GM10847 (cell line): ENCODE results near the gene OR51G2.
"Not testable (repeated sequence)": the region's sequence is repeated elsewhere in the genome, so short reads cannot be mapped to it uniquely, and the experiment has no call there.

Experiments used
- POLR2A ChIP-seq: IDR thresholded peaks from 2 replicates; pipeline ENCODE4 v1.6.1; 2011; ENCODE audit not compliant: insufficient read length; ENCODE audit errors: extremely low read depth

Gene OR51G2

DNA sequence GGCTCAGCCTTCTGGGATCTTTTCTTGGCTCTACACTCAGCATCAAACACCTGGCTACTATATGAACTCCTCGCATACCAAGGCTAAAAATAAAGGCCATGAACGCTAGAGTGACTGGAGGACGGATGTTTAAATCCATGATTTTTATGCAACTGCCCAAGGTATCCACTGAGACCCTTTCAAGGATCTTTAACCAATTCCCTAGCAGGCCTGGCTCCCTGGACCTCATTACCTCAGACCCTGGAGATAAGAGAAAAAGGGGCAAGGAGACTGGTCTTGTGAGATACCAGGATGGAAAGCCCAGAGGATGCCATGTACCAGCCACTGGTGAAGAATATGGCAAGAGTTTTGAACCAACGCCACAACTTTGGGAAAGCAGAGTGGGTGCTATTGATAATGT lies at the start of gene OR51G2:
Gene OR51G2 (minus strand): TSS at position 101 of the 400 bp plus-strand sequence. CDS start 3,687 bp downstream, outside the sequence.
- TF ChIP-seq POLR2A, result no peak

DNA sequence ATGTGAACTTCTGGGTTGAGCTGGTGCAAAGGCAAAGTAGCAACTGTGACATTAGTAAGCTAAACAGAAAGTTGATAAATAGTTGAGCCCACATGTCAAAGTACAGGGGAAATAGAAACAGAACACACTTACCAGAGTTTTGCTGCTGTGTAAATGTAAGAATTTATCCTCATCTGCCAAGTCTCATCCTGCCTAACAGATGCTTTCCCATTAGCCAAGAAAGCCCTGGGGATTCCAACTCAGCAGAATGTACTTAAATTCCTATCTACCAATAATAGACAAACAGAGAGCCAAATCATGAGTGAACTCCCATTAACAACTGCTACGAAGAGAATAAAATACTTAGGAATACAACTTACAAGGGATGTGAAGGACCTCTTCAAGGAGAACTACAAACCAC lies 43.7 kb upstream of the OR51G2 start:
- TF ChIP-seq POLR2A, result no peak

DNA sequence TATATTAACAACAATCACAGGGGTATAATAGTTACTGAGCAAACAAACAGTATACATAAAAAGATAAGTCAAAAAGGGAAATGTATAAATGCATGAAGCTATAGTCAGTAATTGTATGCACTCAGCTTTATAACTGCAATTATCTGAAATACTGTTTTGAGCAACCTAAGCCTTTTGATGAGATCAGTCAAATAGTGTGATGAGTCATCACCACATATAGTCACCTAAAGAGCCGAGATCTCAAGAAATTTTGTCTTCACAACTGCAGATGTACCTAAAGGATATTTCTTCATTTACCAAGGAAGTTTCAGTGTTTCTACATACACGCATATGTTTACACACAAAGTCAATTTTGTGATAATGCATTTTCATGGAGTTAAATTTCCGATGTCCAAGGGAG lies 41.7 kb upstream of the OR51G2 start:
- TF ChIP-seq POLR2A, result no peak

GRCh38 chr11:4957396-4957795 lies 38.2 kb upstream of the OR51G2 start:
- no peak for TF ChIP-seq POLR2A

GRCh38 chr11:4955613-4956012 lies 36.5 kb upstream of the OR51G2 start, which contains the start of gene OR51A2:
OR51A2 (minus strand) TSS chr11:4955713; CDS start chr11:4955713, 0 bp downstream.
- not testable (repeated sequence) for TF ChIP-seq POLR2A

DNA sequence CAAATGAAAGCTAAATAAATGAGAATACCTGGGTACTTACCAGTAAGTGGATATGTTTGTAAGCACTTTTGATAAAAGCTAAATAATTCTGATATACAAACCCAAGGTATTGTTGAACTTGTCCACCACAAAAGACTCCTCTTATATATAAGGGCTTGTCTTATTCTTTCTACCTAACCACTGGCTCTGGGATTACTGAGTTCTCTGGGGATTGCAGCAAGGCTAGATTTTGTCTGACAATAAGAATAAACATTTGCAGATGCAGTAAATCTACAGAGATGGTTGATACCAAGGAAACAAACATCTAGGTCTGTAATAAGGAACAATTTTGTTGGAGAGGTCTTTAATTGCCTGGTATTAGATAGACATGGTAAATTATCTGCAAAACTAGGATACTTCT lies 28.4 kb upstream of the OR51G2 start, which contains the start of gene OR51A4:
Gene OR51A4 (minus strand): TSS at position 101 of the 400 bp plus-strand sequence. CDS start 505 bp downstream, outside the sequence.
- TF ChIP-seq POLR2A, result no peak

GRCh38 chr11:4936745-4937144 lies 17.6 kb upstream of the OR51G2 start:
- TF ChIP-seq POLR2A, result no peak

DNA sequence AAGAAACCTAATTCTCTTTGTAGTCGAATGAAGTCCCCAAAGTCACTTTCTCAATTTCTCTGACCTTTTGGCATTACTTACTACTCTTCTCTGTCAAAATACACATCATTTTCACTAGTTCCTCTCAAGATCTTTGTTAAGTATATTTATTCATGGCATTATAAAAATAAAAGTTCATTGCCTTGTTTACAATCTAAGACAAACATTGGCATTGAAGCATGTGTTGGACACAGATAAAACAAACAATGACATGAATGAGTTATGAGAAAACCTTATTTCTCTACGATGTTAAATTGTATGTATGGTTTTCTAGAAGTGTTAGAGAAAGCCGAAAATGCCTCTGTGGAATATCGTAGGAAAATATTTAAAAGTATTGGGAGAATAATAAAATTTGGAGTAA lies 13.6 kb upstream of the OR51G2 start:
- no peak for TF ChIP-seq POLR2A

DNA sequence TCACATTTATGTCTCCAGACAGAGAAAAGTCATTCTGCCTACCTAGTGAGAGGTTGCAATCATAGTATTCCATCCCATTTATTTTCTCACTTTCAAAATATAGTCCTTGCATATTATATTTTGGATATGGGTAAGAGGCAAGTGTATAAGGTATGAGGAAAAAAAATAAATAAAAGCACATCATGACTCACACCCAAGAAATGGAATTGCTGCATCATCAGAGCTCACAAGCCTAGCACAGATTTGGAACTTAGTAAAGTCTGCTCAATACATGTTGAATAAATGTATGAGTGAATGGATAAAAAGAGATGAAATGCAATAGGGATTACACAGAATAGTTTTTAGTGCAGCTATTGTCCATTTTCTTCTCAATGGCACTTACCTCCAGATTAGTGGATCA lies 7.5 kb upstream of the OR51G2 start:
- TF ChIP-seq POLR2A, result no peak

DNA sequence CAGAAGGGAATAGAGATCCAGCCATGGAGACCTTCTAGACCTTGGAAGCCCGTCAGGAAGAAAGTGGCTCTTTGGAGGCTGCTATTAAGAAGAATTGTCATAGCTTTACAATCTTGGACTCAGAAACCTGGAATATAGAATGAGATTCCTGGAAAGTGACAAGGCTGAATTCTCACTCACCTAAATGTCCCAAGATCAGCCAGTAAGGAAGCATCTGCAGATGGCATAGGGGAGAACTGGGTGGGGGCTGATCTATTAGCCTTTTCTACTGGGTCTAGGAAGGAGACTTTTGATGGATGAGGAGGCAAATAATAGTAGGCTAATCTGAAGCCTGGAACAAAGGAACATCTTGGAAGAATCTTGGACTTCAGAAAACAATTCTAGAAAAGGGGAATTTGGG lies 5.1 kb upstream of the OR51G2 start, which contains the start of gene OR51G1:
Gene OR51G1 (minus strand): TSS at position 101 of the 400 bp plus-strand sequence. CDS start 0 bp downstream, at position 101.
- TF ChIP-seq POLR2A, result no peak

GRCh38 chr11:4922304-4922703 lies 3.2 kb upstream of the OR51G2 start:
- no peak for TF ChIP-seq POLR2A

DNA sequence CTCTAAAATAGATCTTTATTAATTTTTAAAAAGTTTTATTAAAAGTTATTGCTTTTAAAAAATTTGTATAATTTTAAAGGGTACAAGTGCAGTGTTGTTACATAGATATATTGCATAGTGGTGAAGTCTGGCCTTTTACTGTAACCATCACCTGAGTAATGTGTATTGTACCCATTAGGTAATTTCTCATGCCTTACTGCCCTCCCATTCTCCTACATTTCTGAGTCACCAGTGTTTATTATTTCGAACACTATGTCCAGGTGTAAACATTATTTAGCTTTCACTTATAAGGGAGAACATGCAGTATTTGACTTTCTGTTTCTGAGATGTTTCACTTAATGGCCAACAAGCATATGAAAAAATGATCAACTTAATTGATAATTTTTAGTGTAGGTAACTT lies 2.6 kb upstream of the OR51G2 start:
- TF ChIP-seq POLR2A, result no peak

- TF ChIP-seq POLR2A, result no peak
These were observed 2.6 kb downstream of the OR51G2 start for GRCh38 chr11:4916581-4916980.

DNA sequence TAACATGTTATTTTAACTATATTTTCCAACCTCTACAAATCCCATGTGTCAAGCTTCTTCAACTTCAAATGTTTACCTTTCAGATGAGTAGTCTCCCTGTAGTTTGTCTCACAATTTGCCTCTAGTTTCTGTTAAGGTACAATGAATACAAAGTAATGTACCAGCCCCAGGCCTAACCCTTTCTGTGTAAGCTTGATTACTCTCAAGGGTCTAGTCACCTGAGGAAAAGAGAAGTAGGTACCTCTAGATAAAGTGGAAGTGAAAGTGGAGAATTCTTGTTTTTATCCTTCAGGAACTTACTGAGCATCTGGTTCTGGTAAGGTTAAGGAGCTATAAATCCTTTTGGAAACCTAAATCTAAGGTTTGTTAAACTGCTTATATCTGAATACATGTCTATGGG lies 15.7 kb downstream of the OR51G2 start, which contains the start of gene OR51A7:
Gene OR51A7 (plus strand): TSS at position 300 of the 400 bp plus-strand sequence. CDS start 3,587 bp downstream, outside the sequence.
- no peak for TF ChIP-seq POLR2A

DNA sequence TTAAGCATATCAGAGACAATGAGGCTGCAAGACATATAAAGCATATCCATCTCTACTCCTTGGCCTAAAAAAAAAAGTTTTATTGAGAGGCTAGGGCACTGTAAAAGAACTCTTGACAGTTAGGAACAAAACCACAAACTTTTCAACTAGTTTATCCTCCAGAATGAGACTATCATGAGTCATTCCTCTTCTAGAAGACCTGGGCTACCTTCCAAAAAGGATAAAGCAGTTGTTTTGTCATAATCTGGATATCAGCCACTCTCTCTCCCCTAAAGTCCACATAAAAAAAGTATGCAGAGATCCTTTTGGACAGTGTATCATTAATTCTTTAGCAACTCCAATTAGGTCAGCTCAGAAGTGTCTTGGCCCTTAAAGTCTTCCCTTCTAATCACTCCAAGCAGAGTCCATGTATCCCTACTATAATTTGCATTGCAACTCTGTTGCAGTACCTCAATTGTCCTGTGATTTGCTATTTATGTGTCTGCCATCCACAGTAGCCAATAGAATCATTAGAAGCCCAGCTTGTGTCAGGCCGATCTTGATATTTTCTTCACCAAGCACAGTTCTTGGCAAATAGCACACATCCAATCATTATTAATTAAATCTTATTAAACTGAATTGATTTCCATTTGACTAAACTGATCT lies 27.0 kb downstream of the OR51G2 start:
- no peak for TF ChIP-seq POLR2A

GRCh38 chr11:4890279-4890678 lies 28.9 kb downstream of the OR51G2 start:
- TF ChIP-seq POLR2A, result no peak

GRCh38 chr11:4887591-4887990 lies 31.6 kb downstream of the OR51G2 start:
- no peak for TF ChIP-seq POLR2A
